HepG2 (cell line): ENCODE results near the gene COMP. TPM values are rescaled to one million over a fixed set of nuclear protein-coding genes. Genes with fewer than 3 reads are reported as not detected.

Source experiments
- ARID3A ChIP-seq: IDR thresholded peaks from 2 replicates; pipeline ENCODE4 v1.6.1; 2012; ENCODE audit warnings: low read depth, low read length, improper control_type of control experiment
- BCL6 ChIP-seq: IDR thresholded peaks from 2 replicates; pipeline ENCODE4 v1.6.1; 2016; ENCODE audit warnings: missing genetic modification reagents, missing compliant biosample characterization
- HOXD1 ChIP-seq: sonication (generic); formaldehyde crosslinking; IDR thresholded peaks from 2 replicates; pipeline ENCODE4 v1.5.0; 2020; ENCODE audit warnings: missing genetic modification reagents
- MTA1 ChIP-seq: sonication (generic); formaldehyde crosslinking; IDR thresholded peaks from 2 replicates; pipeline ENCODE4 v1.4.0; 2020; ENCODE audit warnings: missing genetic modification reagents, mild to moderate bottlenecking, borderline replicate concordance
- NFIC ChIP-seq: IDR thresholded peaks from 2 replicates; pipeline ENCODE4 v1.6.1; 2012; ENCODE audit warnings: mild to moderate bottlenecking, low read length, inconsistent platforms
- ONECUT2 ChIP-seq: sonication (generic); formaldehyde crosslinking; IDR thresholded peaks from 2 replicates; pipeline ENCODE4 v1.4.0; 2020; ENCODE audit warnings: missing genetic modification reagents
- PLSCR1 ChIP-seq: sonication (generic); formaldehyde crosslinking; IDR thresholded peaks from 2 replicates; pipeline ENCODE4 v1.5.0; 2020; ENCODE audit warnings: missing genetic modification reagents, mild to moderate bottlenecking, borderline replicate concordance
- SMC3 ChIP-seq: IDR thresholded peaks from 2 replicates; pipeline ENCODE4 v1.6.1; 2011; ENCODE audit warnings: low read length, improper control_type of control experiment
- SP5 ChIP-seq: IDR thresholded peaks from 2 replicates; pipeline ENCODE4 v1.6.1; 2016; ENCODE audit warnings: low read depth, borderline replicate concordance
- SRY ChIP-seq: sonication (generic); formaldehyde crosslinking; IDR thresholded peaks from 2 replicates; pipeline ENCODE4 v1.8.0; 2022; ENCODE audit warnings: mild to moderate bottlenecking, missing genetic modification reagents
- TBX2 ChIP-seq: sonication (generic); formaldehyde crosslinking; IDR thresholded peaks from 2 replicates; pipeline ENCODE4 v1.5.0; 2020; ENCODE audit warnings: missing genetic modification reagents, mild to moderate bottlenecking, borderline replicate concordance
- THAP11 ChIP-seq: IDR thresholded peaks from 2 replicates; pipeline ENCODE4 v1.6.1; 2016; ENCODE audit warnings: missing biosample characterization, missing genetic modification reagents
- ZBTB25 ChIP-seq: IDR thresholded peaks from 2 replicates; pipeline ENCODE4 v1.6.1; 2018; ENCODE audit warnings: missing genetic modification reagents
- ZFP90 ChIP-seq: sonication (generic); formaldehyde crosslinking; IDR thresholded peaks from 2 replicates; pipeline ENCODE4 v1.8.0; 2022; ENCODE audit warnings: missing genetic modification reagents, mild to moderate bottlenecking, inconsistent platforms, borderline replicate concordance
- ZFP91 ChIP-seq: sonication (generic); formaldehyde crosslinking; IDR thresholded peaks from 2 replicates; pipeline ENCODE4 v1.9.0; 2022; ENCODE audit warnings: missing genetic modification reagents, mild to moderate bottlenecking, borderline replicate concordance
- ZNF235 ChIP-seq: sonication (generic); formaldehyde crosslinking; IDR thresholded peaks from 2 replicates; pipeline ENCODE4 v1.8.1; 2023; ENCODE audit warnings: mild to moderate bottlenecking, missing genetic modification reagents, borderline replicate concordance
- ZNF354B ChIP-seq: sonication (generic); formaldehyde crosslinking; IDR thresholded peaks from 2 replicates; pipeline ENCODE4 v1.8.0; 2022; ENCODE audit warnings: mild to moderate bottlenecking, missing genetic modification reagents
- ZNF577 ChIP-seq: sonication (generic); formaldehyde crosslinking; IDR thresholded peaks from 2 replicates; pipeline ENCODE4 v1.4.0; 2020; ENCODE audit warnings: mild to moderate bottlenecking, low read depth, missing genetic modification reagents, borderline replicate concordance
- ZNF710 ChIP-seq: sonication (generic); formaldehyde crosslinking; IDR thresholded peaks from 2 replicates; pipeline ENCODE4 v1.5.0; 2020; ENCODE audit warnings: mild to moderate bottlenecking, missing genetic modification reagents, borderline replicate concordance
- ZNF737 ChIP-seq: sonication (generic); formaldehyde crosslinking; IDR thresholded peaks from 2 replicates; pipeline ENCODE4 v1.5.0; 2020; ENCODE audit warnings: missing genetic modification reagents, mild to moderate bottlenecking, borderline replicate concordance
- ZNF746 ChIP-seq: sonication (generic); formaldehyde crosslinking; IDR thresholded peaks from 2 replicates; pipeline ENCODE4 v1.8.0; 2022; ENCODE audit warnings: mild to moderate bottlenecking, missing genetic modification reagents
- ZNF780A ChIP-seq: sonication (generic); formaldehyde crosslinking; IDR thresholded peaks from 2 replicates; pipeline ENCODE4 v1.8.0; 2022; ENCODE audit warnings: mild to moderate bottlenecking, missing genetic modification reagents, moderate library complexity
- polyA plus RNA-seq, 8 experiments: library from polyadenylated mRNA; depleted of rRNA in 3 of 8; stranded (reverse) in 7 of 8; unstranded in 1 of 8; fragments of >200 nt; fragmentation: Illumina TruSeq in 4 of 8; extraction: Trizol in 4 of 8; gene quantifications; 2 replicates each; pipeline versions ENCODE4 v1.2.1 to v1.2.3, GENCODE V29; 2011 to 2016; ENCODE audit warnings: low read depth in 4 of 8, missing spikeins in 1 of 8, mixed read lengths in 1 of 8; ENCODE audit not compliant: insufficient read depth in 1 of 8
- total RNA-seq, 5 experiments: library from RNA; depleted of rRNA; stranded (reverse); fragments of >200 nt; fragmentation: Illumina TruSeq; extraction: Trizol; gene quantifications; 2 replicates each; pipeline ENCODE4 v1.2.3, GENCODE V29; 2016; ENCODE audit warnings: low read depth in 1 of 5

Gene COMP
- total and polyA plus RNA-seq, 2 of the 13 experiments (the other 11 are each of a cell fraction or from before 2014, with no cell fraction given), result 0.04 to 0.13 TPM

- no peak; the same call in 1 of the 2 replicates for TF ChIP-seq ZNF710
- peak; percentile 9; the same call in 1 of the 2 replicates for TF ChIP-seq ZFP91 (CRISPR knock-in tag)
- no peak for TF ChIP-seq PLSCR1 (CRISPR knock-in tag)
- TF ChIP-seq ZNF577 (CRISPR knock-in tag), result no peak
- TF ChIP-seq ZNF235 (CRISPR knock-in tag), result no peak
- TF ChIP-seq ONECUT2 (CRISPR knock-in tag), result no peak
- no peak; the same call in 1 of the 2 replicates for TF ChIP-seq TBX2 (CRISPR knock-in tag)
- TF ChIP-seq ARID3A, result no peak
- no peak for TF ChIP-seq ZBTB25 (CRISPR knock-in tag)
- peak; percentile 40 for TF ChIP-seq ZFP90
- TF ChIP-seq SRY (CRISPR knock-in tag), result peak; percentile 56; the same call in 1 of the 2 replicates
- no peak for TF ChIP-seq SP5 (CRISPR knock-in tag)
- TF ChIP-seq NFIC, result no peak
- TF ChIP-seq ZNF780A, result no peak
- no peak for TF ChIP-seq ZNF746 (CRISPR knock-in tag)
- no peak for TF ChIP-seq HOXD1 (CRISPR knock-in tag)
- TF ChIP-seq SMC3, result no peak
- no peak for TF ChIP-seq BCL6
- TF ChIP-seq THAP11 (CRISPR knock-in tag), result 0 out of 2 replicates have a peak, but pooled peaks have one; percentile 37
- no peak for TF ChIP-seq ZNF737
- TF ChIP-seq ZNF354B, result no peak
- peak; percentile 53; the same call in 1 of the 2 replicates for TF ChIP-seq MTA1 (CRISPR knock-in tag)
Observed at GRCh38 chr19:18741124-18742121, 49.7 kb downstream of the COMP start (continued).
